ENCODE measurements around the gene PRKCA. TPM values are rescaled to one million over a fixed set of nuclear protein-coding genes. Genes with fewer than 3 reads are reported as not detected.

PRKCA gene
- total RNA-seq, 1 experiment from 2014 or later, result 29.6 TPM

- Mint-ChIP-seq H3K4me3 (ENCODE audit: unreplicated experiment) (no peak overlapping the region), H3K36me3 (ENCODE audit: insufficient read depth, unreplicated experiment) (no peaks in the 10 kb centered on the region), H3K4me1 (ENCODE audit: low read depth, unreplicated experiment) (peaks cover 5% of the 10 kb centered on the region), H3K27me3 (ENCODE audit: insufficient read depth, unreplicated experiment) (no peaks in the 10 kb centered on the region), H3K27ac (ENCODE audit: unreplicated experiment) (no peak overlapping the region), H3K9me3 (ENCODE audit: unreplicated experiment) (no peaks in the 10 kb centered on the region)
- no TSS peak for BruUV-seq (replicated peaks)
- TF ChIP-seq CTCF (IDR thresholded peaks at IDR 0.05; ENCODE audit: insufficient read depth in 1 of 2, low read depth in 1 of 2, low read length in 1 of 2, severe bottlenecking in 1 of 2, unreplicated experiment in 1 of 2), result no peak
- intact Hi-C loops (cut with micrococcal nuclease; ENCODE audit: unreplicated experiment), result no loop called here
- 0 out of 2 replicates have a peak, but pooled peaks cover under 1% of the 10 kb centered on the region for H3K4me1 ChIP-seq
- POLR2A ChIA-PET, result no interaction called here
- H3K9me3 ChIP-seq, result no peaks in the 10 kb centered on the region
- no peaks in the 10 kb centered on the region for H3K27me3 ChIP-seq (replicated peaks; ENCODE audit: control insufficient read depth, insufficient read depth, low read length)
- CTCF ChIA-PET, result no interaction called here
- no peak for DNase-seq
- H3K4me3 ChIP-seq (ENCODE audit: low read depth, low read length), result no peak overlapping the region
- no peaks in the 10 kb centered on the region for H3K36me3 ChIP-seq (ENCODE audit: control insufficient read depth, insufficient read depth, low read length)
Measured at GRCh38 chr17:66437476-66438026, 135.1 kb downstream of the PRKCA start.

GRCh38 chr17:66438101-66438500, 135.7 kb downstream of the PRKCA start:
- Mint-ChIP-seq H3K9me3 (ENCODE audit: unreplicated experiment) (no peaks in the 10 kb centered on the region), H3K4me3 (ENCODE audit: unreplicated experiment) (no peak overlapping the region), H3K4me1 (ENCODE audit: low read depth, unreplicated experiment) (peaks cover 10% of the 10 kb centered on the region), H3K27me3 (ENCODE audit: insufficient read depth, unreplicated experiment) (no peaks in the 10 kb centered on the region), H3K27ac (ENCODE audit: unreplicated experiment) (no peak overlapping the region), H3K36me3 (ENCODE audit: insufficient read depth, unreplicated experiment) (no peaks in the 10 kb centered on the region)
- no peak for TF ChIP-seq CTCF (IDR thresholded peaks at IDR 0.05; ENCODE audit: insufficient read depth in 1 of 2, low read depth in 1 of 2, low read length in 1 of 2, severe bottlenecking in 1 of 2, unreplicated experiment in 1 of 2)
- Histone ChIP-seq H3K36me3 (ENCODE audit: control insufficient read depth, insufficient read depth, low read length) (no peaks in the 10 kb centered on the region), H3K4me1 (peaks cover 6% of the 10 kb centered on the region; the same call in 1 of the 2 replicates), H3K9me3 (no peaks in the 10 kb centered on the region), H3K27me3 (replicated peaks; ENCODE audit: control insufficient read depth, insufficient read depth, low read length) (no peaks in the 10 kb centered on the region), H3K4me3 (ENCODE audit: low read depth, low read length) (no peak overlapping the region)
- no peak for DNase-seq
- POLR2A ChIA-PET, result no interaction called here
- intact Hi-C loops (cut with micrococcal nuclease; ENCODE audit: unreplicated experiment), result no loop called here
- no TSS peak for BruUV-seq (replicated peaks)
- CTCF ChIA-PET, result no interaction called here

GRCh38 chr17:66441101-66441661, 138.8 kb downstream of the PRKCA start:
- intact Hi-C loops (cut with micrococcal nuclease; ENCODE audit: unreplicated experiment), result no loop called here
- CTCF ChIA-PET, result no interaction called here
- Histone ChIP-seq H3K36me3 (ENCODE audit: control insufficient read depth, insufficient read depth, low read length) (no peaks in the 10 kb centered on the region), H3K4me1 (peaks cover 19% of the 10 kb centered on the region), H3K4me3 (ENCODE audit: low read depth, low read length) (no peak overlapping the region), H3K27me3 (replicated peaks; ENCODE audit: control insufficient read depth, insufficient read depth, low read length) (no peaks in the 10 kb centered on the region), H3K9me3 (no peaks in the 10 kb centered on the region)
- POLR2A ChIA-PET, result interaction anchor here (0.6 kb wide), 1 partner anchor 17 kb away, joined by 4 read pairs; no protein-coding TSS in a partner anchor
- BruUV-seq (replicated peaks), result no TSS peak
- peaks cover 30% of the 10 kb centered on the region for H3K4me1 Mint-ChIP-seq (ENCODE audit: low read depth, unreplicated experiment)
- no peak overlapping the region for H3K4me3 Mint-ChIP-seq (ENCODE audit: unreplicated experiment)
- no peak for DNase-seq
- no peaks in the 10 kb centered on the region for H3K9me3 Mint-ChIP-seq (ENCODE audit: unreplicated experiment)
- no peak overlapping the region for H3K27ac Mint-ChIP-seq (ENCODE audit: unreplicated experiment)
- no peak for TF ChIP-seq CTCF (IDR thresholded peaks at IDR 0.05; ENCODE audit: insufficient read depth in 1 of 2, low read depth in 1 of 2, low read length in 1 of 2, severe bottlenecking in 1 of 2, unreplicated experiment in 1 of 2)
- H3K27me3 Mint-ChIP-seq (ENCODE audit: insufficient read depth, unreplicated experiment), result no peaks in the 10 kb centered on the region
- H3K36me3 Mint-ChIP-seq (ENCODE audit: insufficient read depth, unreplicated experiment), result peaks cover 6% of the 10 kb centered on the region

Data from Caco-2 (cell line).